Measurements from ENCODE around the gene BPIFB1. TPM values are rescaled to one million over a fixed set of nuclear protein-coding genes. Genes with fewer than 3 reads are reported as not detected.

Gene BPIFB1
- total and polyA plus RNA-seq, 2 donors (not counting 1 experiment from before 2014, with no cell fraction given): not detected

DNA sequence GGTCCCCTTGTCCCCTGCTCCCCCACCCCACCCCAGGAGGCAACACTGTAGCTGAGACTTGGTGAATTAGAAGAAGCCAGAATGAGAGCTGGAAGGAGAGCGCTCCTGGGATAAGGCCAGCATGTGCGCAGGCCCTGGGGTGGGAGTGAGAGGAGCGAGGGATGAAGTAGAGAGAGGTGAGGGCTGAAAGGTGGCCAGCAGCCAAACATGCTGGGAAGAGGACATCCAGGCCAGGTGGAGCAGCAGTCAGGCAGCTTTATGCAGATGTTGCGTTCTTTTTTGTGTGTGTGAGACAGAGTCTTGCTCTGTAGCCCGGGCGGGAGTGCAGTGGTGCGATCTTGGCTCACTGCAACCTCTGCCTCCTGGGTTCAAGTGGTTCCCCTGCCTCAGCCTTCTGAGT lies 2.2 kb upstream of the BPIFB1 start:
- no peaks in the 10 kb centered on the region for H3K79me2 ChIP-seq (ENCODE audit: control insufficient read depth, insufficient read depth, low read length)
- no peak overlapping the region for H3K4me2 ChIP-seq (ENCODE audit: extremely low read depth, insufficient read depth, low read length)
- H3K4me3 ChIP-seq (replicated peaks in 1 of 4; ENCODE audit: control extremely low read depth in 1 of 4, insufficient read depth in 1 of 4, low read depth in 3 of 4, low read length in 4 of 4): no peak overlapping the region
- TF ChIP-seq EZH2 (IDR thresholded peaks at IDR 0.05; ENCODE audit: low read length, missing control alignments): no peak
- TF ChIP-seq, protein P1, sequence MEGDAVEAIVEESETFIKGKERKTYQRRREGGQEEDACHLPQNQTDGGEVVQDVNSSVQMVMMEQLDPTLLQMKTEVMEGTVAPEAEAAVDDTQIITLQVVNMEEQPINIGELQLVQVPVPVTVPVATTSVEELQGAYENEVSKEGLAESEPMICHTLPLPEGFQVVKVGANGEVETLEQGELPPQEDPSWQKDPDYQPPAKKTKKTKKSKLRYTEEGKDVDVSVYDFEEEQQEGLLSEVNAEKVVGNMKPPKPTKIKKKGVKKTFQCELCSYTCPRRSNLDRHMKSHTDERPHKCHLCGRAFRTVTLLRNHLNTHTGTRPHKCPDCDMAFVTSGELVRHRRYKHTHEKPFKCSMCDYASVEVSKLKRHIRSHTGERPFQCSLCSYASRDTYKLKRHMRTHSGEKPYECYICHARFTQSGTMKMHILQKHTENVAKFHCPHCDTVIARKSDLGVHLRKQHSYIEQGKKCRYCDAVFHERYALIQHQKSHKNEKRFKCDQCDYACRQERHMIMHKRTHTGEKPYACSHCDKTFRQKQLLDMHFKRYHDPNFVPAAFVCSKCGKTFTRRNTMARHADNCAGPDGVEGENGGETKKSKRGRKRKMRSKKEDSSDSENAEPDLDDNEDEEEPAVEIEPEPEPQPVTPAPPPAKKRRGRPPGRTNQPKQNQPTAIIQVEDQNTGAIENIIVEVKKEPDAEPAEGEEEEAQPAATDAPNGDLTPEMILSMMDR (conservative IDR thresholded peaks at IDR 0.05 in 1 of 2, IDR thresholded peaks at IDR 0.05 in 1 of 2; ENCODE audit: low read depth in 1 of 2, low read length in 2 of 2): no peak
- DNase-seq (ENCODE audit: low read depth in 2 of 2): no peak
- no peaks in the 10 kb centered on the region for H3K9me3 ChIP-seq (ENCODE audit: control insufficient read depth, insufficient read depth, low read depth, low read length)
- H3K9ac ChIP-seq (ENCODE audit: insufficient read depth, low read length): no peak overlapping the region
- H3K27me3 ChIP-seq (ENCODE audit: control insufficient read depth, insufficient read depth, low read length): peaks cover 2% of the 10 kb centered on the region
- no peak overlapping the region for H2AFZ ChIP-seq (ENCODE audit: low read length)
- no peaks in the 10 kb centered on the region for H4K20me1 ChIP-seq (ENCODE audit: control insufficient read depth, extremely low read depth, insufficient read depth, low read length)
- no peak overlapping the region for H3K27ac ChIP-seq (ENCODE audit: insufficient read depth, low read length)
- H3K4me1 ChIP-seq (ENCODE audit: control insufficient read depth, extremely low read depth, insufficient read depth, low read length): no peaks in the 10 kb centered on the region
- H3K36me3 ChIP-seq (ENCODE audit: control insufficient read depth, insufficient read depth, low read length): no peaks in the 10 kb centered on the region

DNA sequence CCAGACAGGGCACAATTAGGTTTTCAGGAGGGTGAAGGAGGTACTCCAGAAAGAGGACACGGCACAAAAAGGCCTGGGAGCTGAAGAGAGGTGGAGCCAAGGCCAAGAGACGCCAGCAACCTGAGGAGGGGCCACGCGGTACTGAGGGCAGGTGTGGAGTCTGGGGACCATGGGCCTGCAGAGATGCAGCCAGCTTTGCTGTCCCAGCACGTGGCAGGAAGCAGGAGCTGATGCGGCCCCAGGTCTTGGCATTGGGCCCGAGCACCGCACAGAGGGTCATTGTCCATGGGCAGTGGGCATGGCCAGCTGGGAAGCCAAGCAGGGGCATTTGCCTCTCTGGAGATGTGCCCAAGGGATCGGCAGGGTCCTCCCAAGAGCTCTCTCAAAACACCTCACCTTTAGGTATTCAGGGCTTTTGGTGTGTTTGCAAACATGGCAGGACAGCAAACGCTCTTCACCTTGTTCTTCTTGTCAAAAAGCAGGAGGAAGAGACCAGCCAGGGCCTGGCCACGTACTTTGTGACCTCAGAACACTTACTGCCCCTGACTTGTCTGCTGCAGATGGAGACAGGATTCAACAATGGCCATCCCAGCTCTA lies 1.4 kb upstream of the BPIFB1 start:
- H3K4me2 ChIP-seq (ENCODE audit: extremely low read depth, insufficient read depth, low read length): no peak overlapping the region
- no peaks in the 10 kb centered on the region for H4K20me1 ChIP-seq (ENCODE audit: control insufficient read depth, extremely low read depth, insufficient read depth, low read length)
- no peak overlapping the region for H3K4me3 ChIP-seq (replicated peaks in 1 of 4; ENCODE audit: control extremely low read depth in 1 of 4, insufficient read depth in 1 of 4, low read depth in 3 of 4, low read length in 4 of 4)
- no peaks in the 10 kb centered on the region for H3K79me2 ChIP-seq (ENCODE audit: control insufficient read depth, insufficient read depth, low read length)
- H2AFZ ChIP-seq (ENCODE audit: low read length): no peak overlapping the region
- no peak overlapping the region for H3K27ac ChIP-seq (ENCODE audit: insufficient read depth, low read length)
- TF ChIP-seq, protein P1 (conservative IDR thresholded peaks at IDR 0.05 in 1 of 2, IDR thresholded peaks at IDR 0.05 in 1 of 2; ENCODE audit: low read depth in 1 of 2, low read length in 2 of 2): no peak
- TF ChIP-seq EZH2 (IDR thresholded peaks at IDR 0.05; ENCODE audit: low read length, missing control alignments): no peak
- H3K27me3 ChIP-seq (ENCODE audit: control insufficient read depth, insufficient read depth, low read length): peaks cover 4% of the 10 kb centered on the region
- H3K4me1 ChIP-seq (ENCODE audit: control insufficient read depth, extremely low read depth, insufficient read depth, low read length): no peaks in the 10 kb centered on the region
- no peak for DNase-seq (ENCODE audit: low read depth in 2 of 2)
- H3K36me3 ChIP-seq (ENCODE audit: control insufficient read depth, insufficient read depth, low read length): no peaks in the 10 kb centered on the region
- no peaks in the 10 kb centered on the region for H3K9me3 ChIP-seq (ENCODE audit: control insufficient read depth, insufficient read depth, low read depth, low read length)
- H3K9ac ChIP-seq (ENCODE audit: insufficient read depth, low read length): no peak overlapping the region

DNA sequence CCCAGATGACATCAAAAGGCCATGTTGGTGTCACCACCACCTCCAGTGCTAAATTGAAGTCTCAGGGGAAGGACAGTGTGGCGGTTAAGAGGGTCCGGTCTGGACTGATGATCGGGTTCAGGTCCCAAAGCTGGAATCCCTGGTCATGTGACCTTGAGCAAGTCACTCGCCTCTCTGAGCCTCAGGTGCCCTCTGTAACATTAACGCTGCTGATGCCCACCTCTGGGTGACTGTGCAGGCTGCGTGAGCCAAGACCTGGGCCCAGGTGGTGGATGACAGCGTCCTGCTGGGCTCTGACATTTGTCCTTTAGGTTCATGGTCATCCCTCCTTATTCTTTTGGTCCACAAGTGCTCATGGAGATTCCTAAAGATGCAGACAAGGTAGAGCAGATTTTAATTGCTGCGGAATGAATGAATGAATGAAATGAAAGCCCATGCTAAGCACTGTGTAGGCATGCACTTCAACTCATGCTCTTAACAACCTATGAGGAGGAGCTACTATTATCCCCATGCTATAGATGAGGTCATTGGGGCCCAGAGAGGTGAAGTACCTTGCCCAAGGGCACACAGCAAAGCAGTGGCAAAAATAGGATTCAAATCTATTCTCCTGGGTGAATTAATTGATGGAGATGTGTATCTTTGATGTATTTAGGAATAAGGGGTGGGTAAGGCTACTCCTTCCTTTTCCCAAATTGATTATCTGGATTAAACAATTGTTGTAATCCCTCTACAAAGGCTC lies 649 bp upstream of the BPIFB1 start:
- Histone ChIP-seq H3K4me1 (ENCODE audit: control insufficient read depth, extremely low read depth, insufficient read depth, low read length) (no peaks in the 10 kb centered on the region), H3K27ac (ENCODE audit: insufficient read depth, low read length) (no peak overlapping the region), H3K36me3 (ENCODE audit: control insufficient read depth, insufficient read depth, low read length) (no peaks in the 10 kb centered on the region), H3K27me3 (ENCODE audit: control insufficient read depth, insufficient read depth, low read length) (peaks cover 4% of the 10 kb centered on the region), H3K9ac (ENCODE audit: insufficient read depth, low read length) (no peak overlapping the region), H2AFZ (ENCODE audit: low read length) (no peak overlapping the region), H3K9me3 (ENCODE audit: control insufficient read depth, insufficient read depth, low read depth, low read length) (no peaks in the 10 kb centered on the region), H3K4me2 (ENCODE audit: extremely low read depth, insufficient read depth, low read length) (no peak overlapping the region), H4K20me1 (ENCODE audit: control insufficient read depth, extremely low read depth, insufficient read depth, low read length) (no peaks in the 10 kb centered on the region), H3K4me3 (replicated peaks in 1 of 4; ENCODE audit: control extremely low read depth in 1 of 4, insufficient read depth in 1 of 4, low read depth in 3 of 4, low read length in 4 of 4) (no peak overlapping the region), H3K79me2 (ENCODE audit: control insufficient read depth, insufficient read depth, low read length) (no peaks in the 10 kb centered on the region)
- DNase-seq (ENCODE audit: low read depth in 2 of 2): no peak
- TF ChIP-seq EZH2 (IDR thresholded peaks at IDR 0.05; ENCODE audit: low read length, missing control alignments): no peak
- TF ChIP-seq, protein P1 (conservative IDR thresholded peaks at IDR 0.05 in 1 of 2, IDR thresholded peaks at IDR 0.05 in 1 of 2; ENCODE audit: low read depth in 1 of 2, low read length in 2 of 2): no peak

All from fibroblast of lung (primary cell).